Activated CD4-positive, alpha-beta T cell treated with anti-CD3 and anti-CD28 coated beads, Interleukin-10, Interleukin-2, amounts not matched to agents 100 ng/mL and 50 ng/mL, durations not matched to agents 16 hours and 8 hours (primary cell): ENCODE measurements around the gene MAPK1.
A peak's percentile ranks its signal among the peaks of the same experiment; 100 is the strongest.

ENCODE experiments used
- DNase-seq: peaks from one replicate; pipeline ENCODE4 v3.0.0-alpha.2; 2020

Gene MAPK1

GRCh38 chr22:21780259-21780658 is 87.2 kb downstream of the MAPK1 start:
- DNase-seq = no peak

GRCh38 chr22:21779444-21779843 is 88.0 kb downstream of the MAPK1 start:
- DNase-seq = no peak

- no peak for DNase-seq
These were observed 88.6 kb downstream of the MAPK1 start for GRCh38 chr22:21778705-21779363.

- DNase-seq = no peak
These were observed 95.8 kb downstream of the MAPK1 start for GRCh38 chr22:21771631-21771976.

GRCh38 chr22:21768435-21768834 is 99.0 kb downstream of the MAPK1 start:
- no peak for DNase-seq

- DNase-seq = peak; percentile 96
These were observed 100.6 kb downstream of the MAPK1 start for GRCh38 chr22:21766691-21767462.

- no peak for DNase-seq
These were observed 101.4 kb downstream of the MAPK1 start for GRCh38 chr22:21765909-21766529.

- DNase-seq = peak; percentile 71
These were observed 103.2 kb downstream of the MAPK1 start for GRCh38 chr22:21764038-21764804.

GRCh38 chr22:21762712-21763581 is 104.5 kb downstream of the MAPK1 start:
- DNase-seq = peak; percentile 94

- no peak for DNase-seq
These were observed 105.3 kb downstream of the MAPK1 start for GRCh38 chr22:21761994-21762680.

- peak; percentile 87 for DNase-seq
These were observed 106.4 kb downstream of the MAPK1 start for GRCh38 chr22:21761086-21761485.

- DNase-seq = peak; percentile 55
These were observed 106.8 kb downstream of the MAPK1 start for GRCh38 chr22:21760640-21761039.

GRCh38 chr22:21759646-21760376 is 107.6 kb downstream of the MAPK1 start:
- no peak for DNase-seq

- no peak for DNase-seq
These were observed 108.4 kb downstream of the MAPK1 start for GRCh38 chr22:21759093-21759492.

- DNase-seq = no peak
These were observed 109.2 kb downstream of the MAPK1 start for GRCh38 chr22:21758091-21758864.

- peak; percentile 26 for DNase-seq
These were observed 111.6 kb downstream of the MAPK1 start for GRCh38 chr22:21755851-21756284.

- no peak for DNase-seq
These were observed 112.9 kb downstream of the MAPK1 start for GRCh38 chr22:21754523-21754922.

- DNase-seq = no peak
These were observed 113.9 kb downstream of the MAPK1 start for GRCh38 chr22:21753374-21754111.

GRCh38 chr22:21752276-21752675 is 115.2 kb downstream of the MAPK1 start:
- no peak for DNase-seq
